HG03196 (cell line): ENCODE data around the gene TCERG1L.

ENCODE experiments used
- ATAC-seq: cut with Tn5 transposase; IDR thresholded peaks from one replicate; pipeline ENCODE4 v1.9.1; 2021; ENCODE audit not compliant: unreplicated experiment

Gene TCERG1L

GRCh38 chr10:131128731-131129130 lies 182.8 kb downstream of the TCERG1L start:
- no peak for ATAC-seq

- ATAC-seq, result no peak
Observed at GRCh38 chr10:131127610-131128009, 183.9 kb downstream of the TCERG1L start.

GRCh38 chr10:131127138-131127589 lies 184.4 kb downstream of the TCERG1L start:
- no peak for ATAC-seq

- no peak for ATAC-seq
Observed at GRCh38 chr10:131126321-131127137, 185.0 kb downstream of the TCERG1L start.

- no peak for ATAC-seq
Observed at GRCh38 chr10:131125511-131126225, 185.9 kb downstream of the TCERG1L start.

GRCh38 chr10:131124945-131125344 lies 186.6 kb downstream of the TCERG1L start:
- no peak for ATAC-seq

GRCh38 chr10:131123496-131123895 lies 188.0 kb downstream of the TCERG1L start:
- ATAC-seq, result no peak

GRCh38 chr10:131121511-131122035 lies 189.9 kb downstream of the TCERG1L start:
- ATAC-seq, result no peak

GRCh38 chr10:131119626-131120355 lies 191.7 kb downstream of the TCERG1L start:
- no peak for ATAC-seq

GRCh38 chr10:131117416-131118212 lies 193.9 kb downstream of the TCERG1L start:
- ATAC-seq, result no peak

- no peak for ATAC-seq
Observed at GRCh38 chr10:131116991-131117375, 194.5 kb downstream of the TCERG1L start.

GRCh38 chr10:131116216-131116990 lies 195.1 kb downstream of the TCERG1L start:
- no peak for ATAC-seq

- no peak for ATAC-seq
Observed at GRCh38 chr10:131115801-131116200, 195.7 kb downstream of the TCERG1L start.

GRCh38 chr10:131115321-131115720 lies 196.2 kb downstream of the TCERG1L start:
- no peak for ATAC-seq

- ATAC-seq, result no peak
Observed at GRCh38 chr10:131114846-131115245, 196.7 kb downstream of the TCERG1L start.

GRCh38 chr10:131113709-131114291 lies 197.7 kb downstream of the TCERG1L start:
- no peak for ATAC-seq

- ATAC-seq, result no peak
Observed at GRCh38 chr10:131113165-131113564, 198.4 kb downstream of the TCERG1L start.

GRCh38 chr10:131112691-131113090 lies 198.8 kb downstream of the TCERG1L start:
- ATAC-seq, result no peak

GRCh38 chr10:131111471-131112080 lies 199.9 kb downstream of the TCERG1L start:
- ATAC-seq, result no peak
